Nucleus accumbens (tissue), 56 donors: ENCODE results near the gene ACTR2.
A peak's percentile ranks its signal among the peaks of the same experiment; 100 is the strongest.
"Not testable (repeated sequence)": the region's sequence is repeated elsewhere in the genome, so short reads cannot be mapped to it uniquely, and the experiment has no call there.

Source experiments
- DNase-seq, 56 donors: peaks; one replicate each; lab custom pipeline; 2025; lab: John Stamatoyannopoulos, UW

ACTR2 gene

GRCh38 chr2:65305934-65306333, 78.3 kb downstream of the ACTR2 start:
- no peak for DNase-seq

DNA sequence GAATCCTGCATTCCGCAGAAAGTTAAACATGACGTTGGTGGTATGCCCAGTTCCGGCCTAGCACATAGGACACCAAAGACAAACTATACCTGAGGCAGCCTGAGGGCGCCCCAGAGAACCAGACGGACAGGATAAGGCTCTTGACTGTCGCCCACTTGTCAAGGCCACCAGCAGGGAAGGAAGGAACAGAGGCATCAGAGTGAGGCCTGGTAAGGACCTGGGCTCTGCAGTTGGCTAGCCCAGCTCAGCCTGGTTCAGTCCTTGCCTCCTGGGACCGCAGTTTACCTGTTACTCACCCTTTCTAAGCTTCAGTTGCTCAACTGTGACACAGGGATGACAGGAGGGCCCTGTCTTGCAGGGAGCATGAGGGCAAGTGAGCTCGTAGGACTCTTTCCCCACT, 82.1 kb downstream of the ACTR2 start:
- DNase-seq = no peak

DNA sequence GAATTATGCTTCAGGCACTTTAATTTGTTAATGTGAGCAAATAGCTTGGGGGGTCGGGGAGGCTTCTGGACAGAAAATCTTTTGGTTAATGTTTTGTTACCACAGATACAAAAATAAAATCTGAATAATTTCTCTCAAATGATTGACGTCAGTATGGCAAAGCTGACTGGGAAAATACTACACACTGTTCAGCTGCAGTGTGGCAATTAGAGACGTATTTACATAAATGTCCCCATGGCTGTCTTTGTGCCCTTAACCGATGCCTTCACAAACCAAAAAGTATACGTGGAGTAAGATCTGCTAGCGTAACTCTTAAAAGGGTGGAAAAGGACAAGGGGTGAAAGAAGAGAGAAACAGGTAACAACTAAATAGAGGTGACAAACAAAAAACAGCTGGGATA, 83.4 kb downstream of the ACTR2 start:
- DNase-seq = no peak

GRCh38 chr2:65311596-65311995, 84.0 kb downstream of the ACTR2 start:
- no peak for DNase-seq

GRCh38 chr2:65313126-65313953, 85.7 kb downstream of the ACTR2 start:
- DNase-seq = no peak

DNA sequence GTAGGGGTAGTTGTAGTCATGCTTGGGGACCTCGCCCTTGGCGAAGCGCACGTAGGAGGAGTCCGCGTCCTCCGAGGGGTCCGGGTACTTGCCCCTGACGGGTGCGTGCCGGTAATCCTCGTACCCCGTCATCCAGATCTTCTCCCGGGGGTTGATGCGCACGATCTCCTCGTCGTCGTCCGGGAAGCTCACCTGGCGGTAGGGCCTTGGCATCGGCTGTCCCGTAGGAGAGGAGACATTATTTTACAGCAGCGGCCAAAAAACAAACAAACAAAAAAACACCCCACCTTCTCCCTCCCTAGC, 86.3 kb downstream of the ACTR2 start:
- no peak for DNase-seq

GRCh38 chr2:65314801-65315441, 87.3 kb downstream of the ACTR2 start:
- no peak for DNase-seq

- peak in 16 of 56 donors; percentile 3 to 41 (median 18) for DNase-seq
These were observed 88.4 kb downstream of the ACTR2 start for GRCh38 chr2:65316072-65316471.

GRCh38 chr2:65317351-65317750, 89.7 kb downstream of the ACTR2 start:
- not testable (repeated sequence) for DNase-seq

DNA sequence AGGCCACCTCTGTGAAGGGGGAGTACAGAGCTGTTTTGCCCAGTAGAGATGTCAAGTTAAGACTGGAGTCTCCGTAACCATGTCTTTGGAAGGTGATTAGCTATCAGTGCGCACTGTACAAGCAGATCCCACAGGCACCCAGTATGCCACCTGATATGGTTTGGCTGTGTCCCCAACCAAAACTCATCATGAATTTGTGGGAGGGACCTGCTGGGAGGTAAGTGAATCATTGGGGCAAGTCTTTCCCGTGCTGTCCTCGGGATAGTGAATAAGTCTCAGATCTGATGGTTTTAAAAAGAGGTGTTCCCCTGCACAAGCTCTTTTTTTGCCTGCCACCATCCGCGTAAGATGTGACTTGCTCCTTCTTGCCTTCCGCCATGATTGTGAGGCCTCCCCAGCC, 90.2 kb downstream of the ACTR2 start:
- DNase-seq = no peak

DNA sequence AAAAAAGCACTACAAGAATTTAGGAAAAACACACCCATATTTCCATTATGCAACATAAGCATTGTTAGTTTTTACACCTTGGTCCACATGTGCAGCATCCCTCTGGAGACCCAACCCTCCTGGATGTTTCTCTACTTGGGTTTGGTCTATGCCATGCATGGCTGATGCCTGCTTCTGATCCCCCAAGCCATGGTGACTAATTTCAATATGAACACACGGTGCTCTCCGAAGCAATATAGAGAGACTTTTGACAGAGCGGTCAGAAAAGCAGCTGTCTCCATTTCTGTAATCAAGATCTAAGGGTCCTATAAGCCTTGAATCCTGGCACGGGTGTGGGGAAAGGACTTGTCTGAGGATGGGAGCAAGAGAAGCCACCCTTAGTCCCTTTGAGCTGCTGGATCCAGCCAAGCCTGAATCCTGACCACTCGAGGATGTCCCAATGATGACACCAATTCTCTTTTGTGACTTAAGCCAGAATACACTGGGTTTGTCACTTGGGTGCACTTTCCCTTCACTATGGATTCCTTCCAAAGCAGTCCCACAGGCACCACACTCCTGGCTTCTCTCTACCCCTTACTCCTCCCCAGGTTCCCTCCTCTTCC, 91.5 kb downstream of the ACTR2 start:
- DNase-seq = no peak

DNA sequence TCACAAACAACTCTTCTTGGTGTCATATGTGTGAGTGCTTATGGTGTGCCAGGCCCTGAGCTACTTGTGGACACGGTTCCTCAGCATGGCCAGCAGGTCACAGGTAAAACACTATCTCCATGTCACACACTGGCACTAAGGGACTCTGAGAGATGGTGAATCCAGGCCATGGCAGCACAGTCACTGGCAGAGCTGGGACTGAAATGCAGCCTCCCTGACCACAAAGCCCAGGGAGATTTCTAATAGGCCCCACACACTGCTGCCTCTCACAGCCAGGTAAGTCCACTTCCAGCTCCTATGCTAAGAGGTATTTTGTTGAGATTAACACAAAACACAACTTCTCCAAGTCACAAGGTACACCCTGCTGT, 92.0 kb downstream of the ACTR2 start:
- DNase-seq = no peak

DNA sequence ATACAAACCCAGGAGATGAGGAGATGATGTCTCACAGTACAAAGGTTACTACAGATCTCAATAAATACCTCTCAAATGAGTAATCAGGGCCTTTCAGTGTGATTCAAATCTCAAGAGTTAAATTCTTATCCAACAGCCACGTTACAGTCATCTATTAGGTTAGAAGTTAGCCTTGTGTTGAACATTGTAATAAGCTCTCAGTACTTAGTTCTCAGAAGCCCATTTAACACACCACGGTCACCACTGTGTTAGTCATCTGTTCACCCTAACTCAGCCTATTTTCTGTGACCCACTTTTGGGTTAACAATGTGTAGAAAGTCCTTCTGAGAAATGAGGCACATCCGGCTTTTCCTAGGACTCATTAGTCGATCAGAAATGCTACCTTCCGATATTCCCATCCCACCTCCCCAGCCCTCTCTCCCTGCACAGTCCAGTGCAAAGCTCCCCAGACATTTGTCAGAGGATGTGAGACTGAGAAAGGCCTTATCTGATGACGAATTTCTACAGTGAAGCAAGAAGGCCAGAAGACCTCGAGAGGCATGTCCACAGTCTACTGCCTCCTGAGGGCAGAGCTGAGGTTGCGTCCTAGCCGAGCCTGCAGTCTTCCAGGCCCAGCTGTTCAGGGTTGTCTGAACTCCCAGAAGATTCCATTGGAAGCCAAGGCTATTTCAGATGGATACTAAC, 92.6 kb downstream of the ACTR2 start:
- DNase-seq = no peak
